BLaER1 (cell line): Measurements from ENCODE around the gene TMPRSS7.
A peak's percentile ranks its signal among the peaks of the same experiment; 100 is the strongest.

Experiments used
- H3K27ac ChIP-seq: shearing (Covaris generic); formaldehyde crosslinking; 2 replicates; pipeline ENCODE4 v1.8.1; 2022
- H3K27me3 ChIP-seq: shearing (Covaris generic); formaldehyde crosslinking; 2 replicates; pipeline ENCODE4 v1.8.1; 2022
- H3K36me3 ChIP-seq: shearing (Covaris generic); formaldehyde crosslinking; 2 replicates; pipeline ENCODE4 v1.8.1; 2022
- H3K4me1 ChIP-seq: shearing (Covaris generic); formaldehyde crosslinking; 2 replicates; pipeline ENCODE4 v1.8.1; 2022
- H3K4me2 ChIP-seq: shearing (Covaris generic); formaldehyde crosslinking; 2 replicates; pipeline ENCODE4 v1.8.1; 2022
- H3K4me3 ChIP-seq: shearing (Covaris generic); formaldehyde crosslinking; 2 replicates; pipeline ENCODE4 v1.8.1; 2022
- H3K9ac ChIP-seq: shearing (Covaris generic); formaldehyde crosslinking; 2 replicates; pipeline ENCODE4 v1.8.1; 2022
- H3K9me3 ChIP-seq: shearing (Covaris generic); formaldehyde crosslinking; 2 replicates; pipeline ENCODE4 v1.8.1; 2022
- H4K20me1 ChIP-seq: shearing (Covaris generic); formaldehyde crosslinking; 2 replicates; pipeline ENCODE4 v1.8.1; 2022
- Cebpa-rat ChIP-seq: shearing (Covaris generic); IDR thresholded peaks from 2 replicates; pipeline ENCODE4 v1.8.1; 2022

The TMPRSS7 gene

DNA sequence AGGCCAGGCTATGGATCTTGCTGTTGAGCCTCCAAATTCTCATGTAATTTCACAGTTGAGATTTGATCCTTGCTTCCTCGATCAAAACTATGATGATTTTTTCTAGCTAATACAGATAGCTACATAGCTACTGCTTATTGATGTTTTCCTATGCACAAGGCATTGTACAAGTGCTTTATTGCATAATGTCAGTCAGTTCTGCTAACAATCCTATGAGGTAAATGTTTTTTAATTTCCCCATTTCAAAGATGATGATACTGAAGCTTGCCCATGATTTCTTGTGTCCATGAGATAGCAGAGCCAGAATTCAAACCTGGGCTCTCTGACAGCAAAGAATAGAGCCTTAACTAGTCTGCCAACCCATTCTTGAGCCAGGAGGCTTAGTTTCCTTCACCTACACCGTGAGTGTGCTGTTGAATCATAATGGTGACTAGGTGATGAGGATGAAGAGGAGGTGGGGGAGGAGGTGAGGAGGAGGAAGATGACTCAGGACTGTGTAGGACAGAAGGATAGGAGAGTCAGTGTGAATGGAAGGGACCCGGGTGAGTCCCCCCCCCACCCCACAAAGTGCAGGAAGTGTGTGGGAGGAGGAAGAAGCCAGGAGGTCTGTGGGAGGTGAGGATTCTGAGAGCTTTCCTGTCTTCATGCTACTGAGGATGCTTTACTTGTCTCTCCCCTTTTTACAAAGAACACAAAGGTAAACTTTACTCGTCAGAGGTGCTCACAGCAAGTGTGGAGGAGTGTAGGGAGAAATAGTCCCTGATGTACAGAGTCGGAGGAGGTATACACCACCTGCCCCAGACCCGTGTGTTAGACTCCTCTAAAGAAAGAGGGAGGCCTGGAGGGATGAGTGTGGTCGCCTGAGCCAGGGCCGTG is 32.2 kb upstream of the TMPRSS7 start:
- Histone ChIP-seq H3K27ac (no peak overlapping the region), H3K4me2 (no peak overlapping the region), H3K36me3 (no peaks in the 10 kb centered on the region), H3K9me3 (no peaks in the 10 kb centered on the region), H3K4me3 (no peak overlapping the region), H3K4me1 (peaks cover 14% of the 10 kb centered on the region), H4K20me1 (peaks cover 10% of the 10 kb centered on the region; the same call in 1 of the 2 replicates), H3K9ac (no peak overlapping the region), H3K27me3 (peaks cover 43% of the 10 kb centered on the region)
- TF ChIP-seq Cebpa-rat: no peak

DNA sequence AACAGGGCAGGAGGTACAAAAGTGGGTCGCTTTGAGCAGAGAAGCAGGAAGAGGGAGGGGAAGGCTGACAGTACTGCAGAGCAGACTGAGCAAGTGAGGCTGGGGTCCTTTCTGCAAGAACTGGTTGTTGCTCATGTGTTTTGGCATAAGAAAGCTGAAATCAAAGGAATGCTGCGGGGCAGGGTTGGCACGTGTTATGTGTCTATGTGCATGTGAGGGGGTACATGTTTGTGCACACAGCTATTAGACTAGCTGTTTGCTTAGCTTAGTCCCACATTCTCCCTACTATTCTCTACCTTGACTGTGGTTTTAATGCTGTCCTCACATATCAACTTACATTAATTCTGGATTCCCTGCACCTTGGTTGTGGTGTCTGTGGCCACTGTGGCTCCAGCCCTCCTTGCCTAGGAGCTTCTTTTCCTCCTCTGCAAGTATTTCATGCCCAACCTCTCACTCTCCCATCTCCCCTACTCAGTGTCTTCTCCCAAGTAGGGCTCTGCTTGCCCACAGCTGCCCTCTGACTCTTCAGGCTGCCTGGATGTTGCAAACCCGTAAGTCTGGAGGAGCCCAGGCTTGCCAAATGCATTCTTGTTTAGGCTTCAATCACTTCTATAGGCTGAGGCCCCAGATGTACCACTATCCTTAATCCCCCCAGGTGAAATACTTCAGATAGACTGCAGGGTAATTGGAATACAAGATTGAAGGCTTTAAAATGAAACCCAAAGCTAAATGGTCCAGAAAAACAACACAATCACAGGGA is 31.0 kb upstream of the TMPRSS7 start:
- H3K27me3 ChIP-seq: peaks cover 32% of the 10 kb centered on the region
- H3K9me3 ChIP-seq: no peaks in the 10 kb centered on the region
- peaks cover 10% of the 10 kb centered on the region; the same call in 1 of the 2 replicates for H4K20me1 ChIP-seq
- TF ChIP-seq Cebpa-rat: no peak
- peaks cover 14% of the 10 kb centered on the region for H3K4me1 ChIP-seq
- H3K27ac ChIP-seq: no peak overlapping the region
- H3K9ac ChIP-seq: no peak overlapping the region
- no peaks in the 10 kb centered on the region for H3K36me3 ChIP-seq
- no peak overlapping the region for H3K4me2 ChIP-seq
- no peak overlapping the region for H3K4me3 ChIP-seq

DNA sequence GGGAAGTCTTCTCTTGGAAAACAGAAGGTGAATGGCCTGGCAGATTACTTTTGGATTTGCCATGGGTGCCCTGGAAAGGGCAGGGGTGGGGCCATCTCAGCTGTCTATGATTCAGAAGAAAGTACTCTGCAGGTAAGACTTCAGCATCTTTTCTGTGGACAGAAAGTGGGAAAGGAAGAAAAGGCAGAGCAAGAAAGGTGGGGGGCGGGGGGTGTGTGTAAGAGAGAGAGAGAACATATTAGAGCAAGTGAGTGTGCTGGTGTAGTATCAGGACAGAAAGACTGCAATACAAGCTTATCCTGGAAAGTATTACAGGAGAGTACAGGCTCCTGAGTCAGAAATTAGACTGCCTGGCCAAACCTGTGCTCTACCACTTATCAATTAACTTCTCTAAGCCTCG is 30.3 kb upstream of the TMPRSS7 start:
- H4K20me1 ChIP-seq: peaks cover 5% of the 10 kb centered on the region; the same call in 1 of the 2 replicates
- peaks cover 25% of the 10 kb centered on the region for H3K27me3 ChIP-seq
- H3K9me3 ChIP-seq: no peaks in the 10 kb centered on the region
- no peak overlapping the region for H3K27ac ChIP-seq
- H3K4me3 ChIP-seq: no peak overlapping the region
- TF ChIP-seq Cebpa-rat: no peak
- H3K4me1 ChIP-seq: peaks cover 8% of the 10 kb centered on the region
- H3K9ac ChIP-seq: no peak overlapping the region
- no peaks in the 10 kb centered on the region for H3K36me3 ChIP-seq
- H3K4me2 ChIP-seq: no peak overlapping the region

DNA sequence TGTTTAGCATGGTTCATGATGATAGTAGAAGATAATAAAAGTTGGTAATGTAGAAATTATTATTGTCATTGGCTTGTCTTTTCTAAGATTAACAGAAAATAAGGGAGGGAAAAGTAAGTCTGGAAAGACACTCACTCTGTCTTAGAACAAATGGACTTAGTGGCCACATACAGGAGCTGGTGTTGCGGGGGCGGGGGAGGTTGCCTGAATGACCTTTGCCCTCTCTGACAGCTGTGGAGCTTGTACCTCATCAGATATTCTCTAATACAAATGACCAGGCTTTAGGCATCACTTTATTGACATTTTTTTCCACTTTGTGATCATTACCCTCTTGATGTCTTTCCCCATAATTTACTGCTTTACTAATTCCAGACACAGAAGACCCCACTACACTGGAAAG is 29.9 kb upstream of the TMPRSS7 start:
- Histone ChIP-seq H3K9me3 (no peaks in the 10 kb centered on the region), H3K36me3 (no peaks in the 10 kb centered on the region), H3K4me2 (no peak overlapping the region), H3K27me3 (peaks cover 20% of the 10 kb centered on the region), H3K9ac (no peak overlapping the region), H4K20me1 (peaks cover under 1% of the 10 kb centered on the region; the same call in 1 of the 2 replicates), H3K27ac (no peak overlapping the region), H3K4me3 (no peak overlapping the region), H3K4me1 (peaks cover 3% of the 10 kb centered on the region)
- no peak for TF ChIP-seq Cebpa-rat

DNA sequence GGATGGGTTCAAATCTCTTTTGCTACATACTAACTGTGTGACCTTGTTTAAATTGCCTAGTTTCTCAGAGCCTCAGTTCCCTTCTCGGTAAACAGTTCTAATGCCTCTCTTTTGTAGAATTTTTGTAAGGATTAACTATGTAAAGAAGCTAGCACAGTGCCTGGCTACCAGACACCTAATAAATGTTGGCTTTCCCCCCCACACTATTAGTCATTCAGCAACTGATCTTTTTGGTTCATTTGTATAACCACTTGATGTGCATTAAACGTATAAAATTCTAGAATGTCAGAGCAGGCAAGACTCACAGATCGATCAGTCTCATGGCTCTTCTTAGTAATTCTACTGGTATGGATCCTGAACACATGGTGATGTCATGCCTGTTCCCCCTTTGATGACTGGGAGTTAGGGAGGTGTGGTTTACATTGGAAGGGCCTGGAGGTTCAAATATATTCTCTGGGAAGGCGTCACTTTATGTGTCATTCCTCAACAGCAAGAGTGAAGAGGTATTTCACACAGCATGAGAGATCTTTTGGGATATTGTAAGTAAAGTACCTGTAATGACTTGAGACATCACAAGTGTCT is 29.4 kb upstream of the TMPRSS7 start:
- Histone ChIP-seq H4K20me1 (no peaks in the 10 kb centered on the region), H3K27ac (no peak overlapping the region), H3K4me1 (peaks cover 3% of the 10 kb centered on the region), H3K4me3 (no peak overlapping the region), H3K4me2 (no peak overlapping the region), H3K9me3 (no peaks in the 10 kb centered on the region), H3K27me3 (peaks cover 15% of the 10 kb centered on the region), H3K9ac (no peak overlapping the region), H3K36me3 (no peaks in the 10 kb centered on the region)
- no peak for TF ChIP-seq Cebpa-rat

DNA sequence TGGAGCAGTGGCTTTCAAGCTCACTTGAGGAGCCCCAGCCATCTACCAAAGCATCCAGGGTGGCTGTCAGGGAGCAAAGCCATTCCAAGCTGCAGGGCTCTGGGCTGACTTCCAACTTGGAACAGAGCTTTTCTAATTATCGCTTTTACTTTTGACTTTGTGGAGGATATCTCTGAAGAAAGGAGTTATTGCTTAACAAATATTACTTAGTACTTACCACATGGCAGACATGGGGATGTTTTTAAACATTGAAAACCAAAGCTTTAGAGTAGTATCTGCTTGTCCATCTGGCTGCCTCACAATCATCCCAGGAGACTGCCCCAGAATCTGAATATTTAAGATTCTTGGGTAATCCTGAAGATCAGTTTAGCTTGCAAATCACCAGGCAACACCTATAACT is 26.9 kb upstream of the TMPRSS7 start:
- peaks cover 25% of the 10 kb centered on the region for H3K4me1 ChIP-seq
- no peaks in the 10 kb centered on the region for H3K9me3 ChIP-seq
- TF ChIP-seq Cebpa-rat: no peak
- no peak overlapping the region for H3K4me3 ChIP-seq
- H3K4me2 ChIP-seq: no peak overlapping the region
- no peaks in the 10 kb centered on the region for H3K27me3 ChIP-seq
- no peaks in the 10 kb centered on the region for H4K20me1 ChIP-seq
- no peak overlapping the region for H3K27ac ChIP-seq
- no peak overlapping the region for H3K9ac ChIP-seq
- H3K36me3 ChIP-seq: no peaks in the 10 kb centered on the region

DNA sequence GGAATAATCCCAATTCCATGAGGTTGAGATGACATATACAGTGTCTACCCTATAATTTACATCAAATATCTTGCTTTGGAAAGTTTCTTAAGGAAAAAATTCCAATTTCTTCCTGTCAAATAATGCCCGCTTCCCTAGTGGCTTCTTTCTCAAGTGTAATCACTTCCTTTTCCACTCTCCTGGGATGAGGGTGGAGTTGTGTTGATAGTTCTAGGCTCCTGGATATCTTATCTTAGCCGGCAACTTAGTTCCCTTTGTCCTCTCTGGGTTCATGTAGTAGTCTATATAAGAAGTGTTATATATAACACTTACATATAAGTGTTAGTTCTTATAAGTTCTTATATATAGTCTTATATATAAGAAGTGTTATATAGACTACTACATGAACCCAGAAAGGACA is 24.9 kb upstream of the TMPRSS7 start:
- no peaks in the 10 kb centered on the region for H3K9me3 ChIP-seq
- no peaks in the 10 kb centered on the region for H4K20me1 ChIP-seq
- no peaks in the 10 kb centered on the region for H3K36me3 ChIP-seq
- no peak for TF ChIP-seq Cebpa-rat
- no peak overlapping the region for H3K4me2 ChIP-seq
- no peaks in the 10 kb centered on the region for H3K27me3 ChIP-seq
- no peak overlapping the region for H3K27ac ChIP-seq
- H3K4me3 ChIP-seq: no peak overlapping the region
- no peak overlapping the region for H3K9ac ChIP-seq
- peaks cover 34% of the 10 kb centered on the region for H3K4me1 ChIP-seq

DNA sequence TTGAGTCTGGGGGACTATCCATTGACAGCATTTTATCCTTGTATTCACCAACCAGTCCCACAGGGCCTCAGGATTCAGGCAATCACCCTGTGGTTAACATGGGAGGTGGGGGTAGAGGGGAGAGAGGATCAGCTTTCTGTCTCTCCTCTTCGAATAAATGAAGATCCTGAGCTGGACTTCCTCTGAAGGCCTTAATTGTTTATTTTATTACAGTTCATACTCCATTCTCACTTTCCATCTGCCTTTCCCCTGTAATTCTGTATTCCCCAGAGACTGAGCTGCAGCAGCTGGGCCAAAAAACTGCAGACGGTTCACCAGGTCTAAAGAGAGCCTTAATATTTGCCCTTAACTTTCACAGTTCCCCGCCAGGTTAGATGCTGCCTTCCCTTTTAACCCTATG is 23.9 kb upstream of the TMPRSS7 start:
- H3K4me3 ChIP-seq: no peak overlapping the region
- TF ChIP-seq Cebpa-rat: no peak
- no peak overlapping the region for H3K27ac ChIP-seq
- peak overlapping the region; percentile 57 for H3K4me2 ChIP-seq
- H3K9ac ChIP-seq: no peak overlapping the region
- no peaks in the 10 kb centered on the region for H3K36me3 ChIP-seq
- no peaks in the 10 kb centered on the region for H3K9me3 ChIP-seq
- H3K27me3 ChIP-seq: no peaks in the 10 kb centered on the region
- H4K20me1 ChIP-seq: no peaks in the 10 kb centered on the region
- peaks cover 34% of the 10 kb centered on the region for H3K4me1 ChIP-seq

DNA sequence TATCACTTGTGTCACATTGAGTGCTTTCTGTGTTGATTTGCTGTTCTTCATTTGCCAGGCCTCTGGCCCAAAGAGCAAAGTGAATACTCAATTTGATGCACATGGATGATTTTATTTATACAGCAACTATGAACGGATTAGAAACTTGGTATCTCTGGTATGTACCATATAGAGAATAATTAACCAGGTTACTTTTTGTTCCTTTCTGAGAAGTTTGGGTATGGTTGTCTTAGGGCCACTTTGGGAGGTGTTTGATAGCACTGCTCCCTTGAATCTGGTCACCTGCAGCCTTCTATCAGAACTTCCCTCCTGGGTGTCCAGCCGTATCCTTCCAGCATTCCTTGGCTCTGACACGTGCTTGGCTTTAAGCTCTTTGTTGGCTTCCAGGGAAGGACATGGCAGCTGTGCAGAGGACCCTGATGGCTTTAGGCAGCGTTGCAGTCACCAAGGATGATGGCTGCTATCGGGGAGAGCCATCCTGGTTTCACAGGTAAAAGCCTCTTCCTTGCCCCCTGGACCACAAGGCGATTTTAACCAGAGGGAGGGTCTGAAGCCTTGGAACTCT is 23.1 kb upstream of the TMPRSS7 start:
- Histone ChIP-seq H3K4me1 (peaks cover 34% of the 10 kb centered on the region), H3K36me3 (no peaks in the 10 kb centered on the region)
- TF ChIP-seq Cebpa-rat: no peak

More for the DNA sequence above, 23.1 kb upstream of the TMPRSS7 start:
- H3K27ac ChIP-seq: no peak overlapping the region
- H3K4me3 ChIP-seq: no peak overlapping the region
- H3K9ac ChIP-seq: no peak overlapping the region
- H3K4me2 ChIP-seq: peak overlapping the region; percentile 57
- H3K27me3 ChIP-seq: no peaks in the 10 kb centered on the region
- H3K9me3 ChIP-seq: no peaks in the 10 kb centered on the region
- no peaks in the 10 kb centered on the region for H4K20me1 ChIP-seq
